ENCODE results near the gene ACTRT3.

Gene ACTRT3

GRCh38 chr3:169812332-169813235, 43.2 kb upstream of the ACTRT3 start, which contains the start of the genes LRRC34 and LRRIQ4:
LRRC34 (minus strand) TSS chr3:169812904; CDS start chr3:169812548, 356 bp downstream.
LRRIQ4 (plus strand) TSS chr3:169812870; CDS start chr3:169821922, 9,052 bp downstream.
- Histone ChIP-seq H3K36me3 (no peaks in the 10 kb centered on the region), H3K27ac (peak within 1 kb of the TSS; percentile 13), H3K27me3 (peaks cover 12% of the 10 kb centered on the region), H3K9me3 (no peaks in the 10 kb centered on the region), H3K4me1 (ENCODE audit: control insufficient read depth in 1 of 2, insufficient read depth in 1 of 2, low read depth in 1 of 2, low read length in 1 of 2) (peaks cover 29 to 31% of the 10 kb centered on the region in 2 experiments), H3K4me3 (ENCODE audit: low read depth in 1 of 2, low read length in 1 of 2) (peak within 1 kb of the TSS; percentile 61 to 66)
- no peak for TF ChIP-seq CTCF (IDR thresholded peaks at IDR 0.05)

GRCh38 chr3:169811631-169812331, 42.4 kb upstream of the ACTRT3 start:
- Histone ChIP-seq H3K36me3 (no peaks in the 10 kb centered on the region), H3K4me1 (ENCODE audit: control insufficient read depth in 1 of 2, insufficient read depth in 1 of 2, low read depth in 1 of 2, low read length in 1 of 2) (peaks cover 29 to 31% of the 10 kb centered on the region in 2 experiments), H3K4me3 (ENCODE audit: low read depth in 1 of 2, low read length in 1 of 2) (peak overlapping the region; percentile 61 to 66), H3K9me3 (no peaks in the 10 kb centered on the region), H3K27ac (no peak overlapping the region), H3K27me3 (peaks cover 12% of the 10 kb centered on the region)
- no peak for TF ChIP-seq CTCF (IDR thresholded peaks at IDR 0.05)

GRCh38 chr3:169809230-169809795, 40.0 kb upstream of the ACTRT3 start:
- H3K4me3 ChIP-seq (ENCODE audit: low read depth in 1 of 2, low read length in 1 of 2): no peak overlapping the region
- no peaks in the 10 kb centered on the region for H3K36me3 ChIP-seq
- TF ChIP-seq CTCF (IDR thresholded peaks at IDR 0.05): no peak
- H3K4me1 ChIP-seq (ENCODE audit: control insufficient read depth in 1 of 2, insufficient read depth in 1 of 2, low read depth in 1 of 2, low read length in 1 of 2): peaks cover 29 to 31% of the 10 kb centered on the region in 2 experiments
- no peaks in the 10 kb centered on the region for H3K9me3 ChIP-seq
- H3K27me3 ChIP-seq: peaks cover 12% of the 10 kb centered on the region
- H3K27ac ChIP-seq: no peak overlapping the region

- Histone ChIP-seq H3K36me3 (no peaks in the 10 kb centered on the region), H3K27ac (no peak overlapping the region), H3K4me1 (ENCODE audit: control insufficient read depth in 1 of 2, insufficient read depth in 1 of 2, low read depth in 1 of 2, low read length in 1 of 2) (no peaks in the 10 kb centered on the region), H3K27me3 (no peaks in the 10 kb centered on the region), H3K9me3 (no peaks in the 10 kb centered on the region), H3K4me3 (ENCODE audit: low read depth in 1 of 2, low read length in 1 of 2) (no peak overlapping the region)
- TF ChIP-seq CTCF (IDR thresholded peaks at IDR 0.05): no peak
Observed at GRCh38 chr3:169804681-169805080, 35.3 kb upstream of the ACTRT3 start.

- Histone ChIP-seq H3K27ac (no peak overlapping the region), H3K27me3 (no peaks in the 10 kb centered on the region), H3K4me3 (ENCODE audit: low read depth in 1 of 2, low read length in 1 of 2) (no peak overlapping the region), H3K36me3 (peaks cover 42% of the 10 kb centered on the region), H3K4me1 (ENCODE audit: control insufficient read depth in 1 of 2, insufficient read depth in 1 of 2, low read depth in 1 of 2, low read length in 1 of 2) (no peaks in the 10 kb centered on the region), H3K9me3 (no peaks in the 10 kb centered on the region)
- TF ChIP-seq CTCF (IDR thresholded peaks at IDR 0.05): no peak
Observed at GRCh38 chr3:169792359-169792758, 23.0 kb upstream of the ACTRT3 start.

All from neutrophil (primary cell).